ENCODE measurements around the gene ENTR1.

- TF ChIP-seq ZFP3 (tag by site-specific recombination; IDR thresholded peaks at IDR 0.05; ENCODE audit: low read depth) (no peak), MZF1 (tag by site-specific recombination; IDR thresholded peaks at IDR 0.05; ENCODE audit: borderline replicate concordance) (no peak), CTCF (tag by site-specific recombination; IDR thresholded peaks at IDR 0.05) (no peak), ZNF785 (tag by site-specific recombination; IDR thresholded peaks at IDR 0.05) (no peak), ZNF37A (tag by site-specific recombination; IDR thresholded peaks at IDR 0.05) (no peak), SP2 (tag by site-specific recombination; IDR thresholded peaks at IDR 0.05) (no peak), KLF16 (tag by site-specific recombination; IDR thresholded peaks at IDR 0.05) (no peak), ZBTB7A (tag by site-specific recombination; IDR thresholded peaks at IDR 0.05; ENCODE audit: low read depth) (no peak), ZNF239 (tag by site-specific recombination; IDR thresholded peaks at IDR 0.05) (no peak), KLF1 (tag by site-specific recombination; IDR thresholded peaks at IDR 0.05) (no peak), MEIS1 (CRISPR knock-in tag; IDR thresholded peaks at IDR 0.05; ENCODE audit: borderline replicate concordance) (no peak)
- TF ChIP-seq, protein P1, sequence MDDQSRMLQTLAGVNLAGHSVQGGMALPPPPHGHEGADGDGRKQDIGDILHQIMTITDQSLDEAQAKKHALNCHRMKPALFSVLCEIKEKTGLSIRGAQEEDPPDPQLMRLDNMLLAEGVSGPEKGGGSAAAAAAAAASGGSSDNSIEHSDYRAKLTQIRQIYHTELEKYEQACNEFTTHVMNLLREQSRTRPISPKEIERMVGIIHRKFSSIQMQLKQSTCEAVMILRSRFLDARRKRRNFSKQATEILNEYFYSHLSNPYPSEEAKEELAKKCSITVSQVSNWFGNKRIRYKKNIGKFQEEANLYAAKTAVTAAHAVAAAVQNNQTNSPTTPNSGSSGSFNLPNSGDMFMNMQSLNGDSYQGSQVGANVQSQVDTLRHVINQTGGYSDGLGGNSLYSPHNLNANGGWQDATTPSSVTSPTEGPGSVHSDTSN (CRISPR knock-in tag; IDR thresholded peaks at IDR 0.05), result no peak
- TF ChIP-seq, protein P2, sequence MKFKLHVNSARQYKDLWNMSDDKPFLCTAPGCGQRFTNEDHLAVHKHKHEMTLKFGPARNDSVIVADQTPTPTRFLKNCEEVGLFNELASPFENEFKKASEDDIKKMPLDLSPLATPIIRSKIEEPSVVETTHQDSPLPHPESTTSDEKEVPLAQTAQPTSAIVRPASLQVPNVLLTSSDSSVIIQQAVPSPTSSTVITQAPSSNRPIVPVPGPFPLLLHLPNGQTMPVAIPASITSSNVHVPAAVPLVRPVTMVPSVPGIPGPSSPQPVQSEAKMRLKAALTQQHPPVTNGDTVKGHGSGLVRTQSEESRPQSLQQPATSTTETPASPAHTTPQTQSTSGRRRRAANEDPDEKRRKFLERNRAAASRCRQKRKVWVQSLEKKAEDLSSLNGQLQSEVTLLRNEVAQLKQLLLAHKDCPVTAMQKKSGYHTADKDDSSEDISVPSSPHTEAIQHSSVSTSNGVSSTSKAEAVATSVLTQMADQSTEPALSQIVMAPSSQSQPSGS (tag by site-specific recombination; IDR thresholded peaks at IDR 0.05; ENCODE audit: low read depth), result no peak
Measured at GRCh38 chr9:136381311-136381710, 29.1 kb downstream of the ENTR1 start.

Measured in HEK293 (cell line).